Stimulated activated CD8-positive, alpha-beta memory T cell treated with anti-CD3 and anti-CD28 coated beads, Interleukin-4, amount 100 ng/mL, for 48 hours (primary cell): ENCODE data around the gene IFT20.
"Not testable (repeated sequence)": the region's sequence is repeated elsewhere in the genome, so short reads cannot be mapped to it uniquely, and the experiment has no call there.

Source experiments
- DNase-seq: peaks from one replicate; pipeline ENCODE4 v3.0.0-alpha.2; 2020

The IFT20 gene

GRCh38 chr17:28306954-28307401 is 28.3 kb downstream of the IFT20 start:
- no peak for DNase-seq

GRCh38 chr17:28298449-28298848 is 36.8 kb downstream of the IFT20 start:
- no peak for DNase-seq

- no peak for DNase-seq
Measured at GRCh38 chr17:28295677-28296578, 39.3 kb downstream of the IFT20 start.

GRCh38 chr17:28293994-28294393 is 41.3 kb downstream of the IFT20 start:
- DNase-seq = no peak

GRCh38 chr17:28292878-28293277 is 42.4 kb downstream of the IFT20 start:
- DNase-seq = not testable (repeated sequence)

- DNase-seq = no peak
Measured at GRCh38 chr17:28291780-28292330, 43.4 kb downstream of the IFT20 start.

GRCh38 chr17:28290703-28291102 is 44.6 kb downstream of the IFT20 start:
- DNase-seq = no peak

- DNase-seq = no peak
Measured at GRCh38 chr17:28285965-28286364, 49.3 kb downstream of the IFT20 start.

- no peak for DNase-seq
Measured at GRCh38 chr17:28282596-28282995, 52.7 kb downstream of the IFT20 start.

GRCh38 chr17:28280826-28281225 is 54.4 kb downstream of the IFT20 start:
- DNase-seq = no peak

GRCh38 chr17:28279411-28279810 is 55.9 kb downstream of the IFT20 start:
- no peak for DNase-seq
